HTR-8/SVneo (cell line): ENCODE results near the gene APLP2.
"Not testable (repeated sequence)": the region's sequence is repeated elsewhere in the genome, so short reads cannot be mapped to it uniquely, and the experiment has no call there.

ENCODE experiments used
- DNase-seq: peaks from one replicate; pipeline ENCODE4 v3.0.0; 2011; ENCODE audit warnings: low spot score, mixed read lengths; ENCODE audit not compliant: insufficient read length
- FAIRE-seq: peaks from 2 replicates; lab custom pipeline; 2011; peaks lifted over from hg19 to GRCh38; lab: Jason Lieb, UNC

Gene APLP2

DNA sequence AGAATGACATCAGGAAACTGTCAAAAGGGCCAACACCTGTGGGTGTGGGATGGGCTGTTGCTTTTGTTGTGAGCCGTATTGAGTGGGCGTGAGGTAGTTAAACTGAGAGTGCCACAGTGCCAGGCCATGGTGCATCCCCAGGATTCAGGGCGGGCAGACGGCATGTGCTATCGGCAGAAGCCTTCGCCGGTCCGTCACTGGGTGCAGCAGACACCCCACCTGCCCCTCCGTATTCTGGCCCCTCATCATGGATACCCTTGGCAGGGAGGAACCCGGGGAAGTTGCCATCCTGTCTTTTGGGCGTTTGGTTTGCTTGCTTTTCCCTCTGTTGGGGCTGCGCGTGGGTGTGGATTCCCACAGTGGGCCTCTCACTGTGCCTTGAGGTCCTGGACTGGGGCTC, 117.4 kb downstream of the APLP2 start:
- no peak for DNase-seq
- FAIRE-seq: no peak

- DNase-seq (no peak), FAIRE-seq (no peak)
Observed at GRCh38 chr11:130188047-130188446, 118.4 kb downstream of the APLP2 start.

DNA sequence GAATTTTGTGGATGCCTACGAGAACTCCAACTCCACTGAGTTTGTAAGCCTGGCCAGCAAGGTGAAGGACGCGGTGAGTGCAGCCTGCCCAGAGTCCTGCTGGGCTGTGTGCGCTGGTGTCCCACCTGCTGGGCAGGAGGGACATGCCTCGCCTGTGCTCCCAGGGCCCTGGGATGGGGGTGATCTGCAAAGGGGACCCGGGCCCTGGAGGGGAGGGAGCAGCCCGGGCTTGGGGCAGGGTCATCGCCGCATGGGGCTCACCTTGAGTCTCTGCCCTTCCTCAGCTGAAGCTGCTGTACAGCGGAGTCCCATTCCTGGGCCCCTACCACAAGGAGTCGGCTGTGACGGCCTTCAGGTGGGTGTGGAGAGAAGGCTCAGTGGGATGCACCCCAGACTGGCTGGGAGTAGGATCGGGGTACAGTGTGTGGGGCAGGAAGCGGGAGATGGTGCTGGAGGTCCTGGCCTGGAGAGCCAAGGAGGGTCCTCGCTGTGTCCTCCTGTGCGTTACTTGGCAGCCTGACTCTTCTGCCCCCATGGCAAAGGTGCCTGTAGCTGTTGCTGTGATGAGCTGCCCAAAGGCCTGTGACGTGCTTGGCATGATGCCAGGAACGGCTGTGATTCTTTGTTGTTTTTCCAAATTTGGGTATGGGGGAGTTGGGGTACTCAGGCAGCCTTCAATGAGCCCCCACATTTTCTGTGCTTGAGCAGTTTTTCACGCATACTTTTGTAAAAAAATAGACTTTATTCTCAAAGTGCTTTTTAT, 119.1 kb downstream of the APLP2 start:
- FAIRE-seq (no peak), DNase-seq (no peak)

DNA sequence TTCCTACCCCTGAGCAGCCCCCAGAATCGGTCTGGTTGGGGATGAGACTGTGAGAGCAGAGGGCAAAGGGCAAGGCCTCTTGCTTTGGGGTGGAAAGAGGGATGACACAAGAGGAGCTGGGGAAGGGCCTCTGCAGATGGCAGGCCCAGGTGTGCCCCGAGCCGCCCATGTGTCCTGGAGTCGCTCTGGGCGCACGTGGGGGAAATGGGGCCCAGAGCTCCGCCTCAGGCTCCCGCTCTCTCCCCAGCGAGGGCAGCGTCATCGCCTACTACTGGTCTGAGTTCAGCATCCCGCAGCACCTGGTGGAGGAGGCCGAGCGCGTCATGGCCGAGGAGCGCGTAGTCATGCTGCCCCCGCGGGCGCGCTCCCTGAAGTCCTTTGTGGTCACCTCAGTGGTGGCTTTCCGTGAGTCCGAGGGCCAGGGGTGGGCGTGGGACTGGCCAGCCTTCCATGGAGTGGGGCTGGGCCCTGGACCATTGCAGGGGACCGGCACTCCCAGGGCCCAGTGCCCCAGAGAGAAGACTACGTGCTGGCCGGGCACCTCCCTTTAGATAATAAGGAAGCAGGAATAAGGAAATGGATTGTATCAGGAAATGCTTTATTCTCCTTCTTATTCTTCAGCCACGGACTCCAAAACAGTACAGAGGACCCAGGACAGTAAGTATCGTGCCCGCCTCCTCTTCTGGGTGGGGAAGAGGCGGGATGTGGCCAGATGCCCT, 120.0 kb downstream of the APLP2 start:
- FAIRE-seq (no peak), DNase-seq (no peak)

GRCh38 chr11:130190371-130190881, 120.7 kb downstream of the APLP2 start:
- FAIRE-seq: no peak
- DNase-seq: no peak

GRCh38 chr11:130191896-130192295, 122.2 kb downstream of the APLP2 start:
- DNase-seq (no peak), FAIRE-seq (no peak)

GRCh38 chr11:130192845-130193267, 123.2 kb downstream of the APLP2 start:
- DNase-seq: no peak
- no peak for FAIRE-seq

DNA sequence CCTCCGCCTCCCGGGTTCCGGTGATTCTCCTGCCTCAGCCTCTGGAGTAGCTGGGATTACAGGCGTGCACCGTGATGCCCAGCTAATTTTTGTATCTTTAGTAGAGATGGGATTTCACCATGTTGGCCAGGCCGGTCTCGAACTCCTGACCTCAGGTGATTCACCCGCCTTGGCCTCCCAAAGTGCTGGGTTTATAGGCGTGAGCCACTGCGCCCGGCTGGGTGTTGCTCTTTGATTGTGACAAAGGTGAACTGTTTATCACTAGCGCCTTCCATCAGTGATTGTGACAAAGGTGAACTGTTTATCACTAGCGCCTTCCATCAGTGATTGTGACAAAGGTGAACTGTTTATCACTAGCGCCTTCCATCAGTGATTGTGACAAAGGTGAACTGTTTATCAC, 123.9 kb downstream of the APLP2 start:
- not testable (repeated sequence) for FAIRE-seq

More for the DNA sequence above, 123.9 kb downstream of the APLP2 start:
- not testable (repeated sequence) for DNase-seq
